ENCODE data around the gene PRKCH. TPM values are rescaled to one million over a fixed set of nuclear protein-coding genes. Genes with fewer than 3 reads are reported as not detected.

Gene PRKCH
- total RNA-seq, 2 experiments from 2014 or later, result 193 to 194 TPM

GRCh38 chr14:61555056-61555838 lies 233.9 kb downstream of the PRKCH start:
- intact Hi-C loops (cut with micrococcal nuclease), result no loop called here
- Mint-ChIP-seq H3K36me3 (ENCODE audit: low read depth) (peaks cover 35% of the 10 kb centered on the region), H3K27me3 (no peaks in the 10 kb centered on the region), H3K4me1 (ENCODE audit: low read depth) (peaks cover 49% of the 10 kb centered on the region), H3K4me3 (no peak overlapping the region), H3K27ac (peak overlapping the region; percentile 16), H3K9me3 (no peaks in the 10 kb centered on the region)
- CTCF ChIA-PET, result no interaction called here
- DNase-seq (no peak), ATAC-seq (no peak)
- no peak for TF ChIP-seq CTCF (IDR thresholded peaks at IDR 0.05)
- POLR2A ChIA-PET, result interaction anchor here (0.6 kb wide), 1 partner anchor 8 kb away, joined by 4 read pairs; no protein-coding TSS in a partner anchor

GRCh38 chr14:61556455-61556854 lies 235.1 kb downstream of the PRKCH start:
- peaks cover 44% of the 10 kb centered on the region for H3K4me1 Mint-ChIP-seq (ENCODE audit: low read depth)
- no peak overlapping the region for H3K4me3 Mint-ChIP-seq
- TF ChIP-seq CTCF (IDR thresholded peaks at IDR 0.05), result no peak
- ChIA-PET POLR2A (interaction anchor here (1.1 to 1.4 kb wide), 2 partner anchors 11 to 38 kb away, joined by 3 to 6 read pairs; no protein-coding TSS in a partner anchor), CTCF (interaction anchor here (0.8 to 1.4 kb wide), 2 partner anchors 13 to 55 kb away, joined by 3 to 7 read pairs; no protein-coding TSS in a partner anchor)
- peaks cover 24% of the 10 kb centered on the region for H3K36me3 Mint-ChIP-seq (ENCODE audit: low read depth)
- intact Hi-C loops (cut with micrococcal nuclease), result no loop called here
- H3K27me3 Mint-ChIP-seq, result no peaks in the 10 kb centered on the region
- DNase-seq (no peak), ATAC-seq (no peak)
- H3K9me3 Mint-ChIP-seq, result no peaks in the 10 kb centered on the region
- no peak overlapping the region for H3K27ac Mint-ChIP-seq

- POLR2A ChIA-PET, result interaction anchor here (1.1 to 1.4 kb wide), 2 partner anchors 12 to 37 kb away, joined by 3 to 6 read pairs; no protein-coding TSS in a partner anchor
- ATAC-seq (no peak), DNase-seq (no peak)
- no peak for TF ChIP-seq CTCF (IDR thresholded peaks at IDR 0.05)
- no peak overlapping the region for H3K4me3 Mint-ChIP-seq
- CTCF ChIA-PET, result interaction anchor here (1.4 kb wide), 1 partner anchor 12 kb away, joined by 7 read pairs; no protein-coding TSS in a partner anchor
- no peaks in the 10 kb centered on the region for H3K9me3 Mint-ChIP-seq
- intact Hi-C loops (cut with micrococcal nuclease), result no loop called here
- peaks cover 44% of the 10 kb centered on the region for H3K4me1 Mint-ChIP-seq (ENCODE audit: low read depth)
- peaks cover 16% of the 10 kb centered on the region for H3K36me3 Mint-ChIP-seq (ENCODE audit: low read depth)
- no peak overlapping the region for H3K27ac Mint-ChIP-seq
- no peaks in the 10 kb centered on the region for H3K27me3 Mint-ChIP-seq
Measured at GRCh38 chr14:61557262-61557661, 235.9 kb downstream of the PRKCH start.

- TF ChIP-seq CTCF (IDR thresholded peaks at IDR 0.05), result no peak
- ChIA-PET CTCF (interaction anchor here (1.1 to 1.4 kb wide), 2 partner anchors 11 kb away, joined by 3 to 7 read pairs; no protein-coding TSS in a partner anchor), POLR2A (no interaction called here)
- ATAC-seq (no peak), DNase-seq (no peak)
- no peaks in the 10 kb centered on the region for H3K27me3 Mint-ChIP-seq
- intact Hi-C loops (cut with micrococcal nuclease), result no loop called here
- no peak overlapping the region for H3K27ac Mint-ChIP-seq
- H3K9me3 Mint-ChIP-seq, result no peaks in the 10 kb centered on the region
- peaks cover 44% of the 10 kb centered on the region for H3K4me1 Mint-ChIP-seq (ENCODE audit: low read depth)
- H3K36me3 Mint-ChIP-seq (ENCODE audit: low read depth), result peaks cover 12% of the 10 kb centered on the region
- H3K4me3 Mint-ChIP-seq, result no peak overlapping the region
Measured at GRCh38 chr14:61557854-61558253, 236.5 kb downstream of the PRKCH start.

- Mint-ChIP-seq H3K27me3 (no peaks in the 10 kb centered on the region), H3K9me3 (no peaks in the 10 kb centered on the region), H3K27ac (no peak overlapping the region), H3K36me3 (ENCODE audit: low read depth) (peaks cover 9% of the 10 kb centered on the region), H3K4me3 (no peak overlapping the region), H3K4me1 (ENCODE audit: low read depth) (peaks cover 44% of the 10 kb centered on the region)
- ChIA-PET CTCF (interaction anchor here (1.1 kb wide), 1 partner anchor 12 kb away, joined by 3 read pairs; no protein-coding TSS in a partner anchor), POLR2A (no interaction called here)
- ATAC-seq (no peak), DNase-seq (no peak)
- intact Hi-C loops (cut with micrococcal nuclease), result no loop called here
- no peak for TF ChIP-seq CTCF (IDR thresholded peaks at IDR 0.05)
Measured at GRCh38 chr14:61558271-61558670, 236.9 kb downstream of the PRKCH start.

Measured in activated CD8-positive, alpha-beta T cell treated with anti-CD3 and anti-CD28 coated beads for 36 hours (primary cell).